GM18507 (cell line): Measurements from ENCODE around the gene IMP4.

Experiments used
- DNase-seq: peaks from one replicate; pipeline ENCODE4 v3.0.0; 2011; ENCODE audit warnings: low read depth; ENCODE audit not compliant: insufficient read length; ENCODE audit errors: extremely low spot score
- FAIRE-seq: peaks from 2 replicates; lab custom pipeline; 2011; peaks lifted over from hg19 to GRCh38; lab: Jason Lieb, UNC

Gene IMP4

GRCh38 chr2:130372833-130373807 is 30.4 kb downstream of the IMP4 start:
- DNase-seq (no peak), FAIRE-seq (no peak)

GRCh38 chr2:130373808-130374365 is 31.2 kb downstream of the IMP4 start:
- DNase-seq (no peak), FAIRE-seq (no peak)

- FAIRE-seq (no peak), DNase-seq (no peak)
Observed at GRCh38 chr2:130374587-130375290, 32.0 kb downstream of the IMP4 start.

- no peak for FAIRE-seq
- no peak for DNase-seq
Observed at GRCh38 chr2:130375291-130376266, 32.9 kb downstream of the IMP4 start.

GRCh38 chr2:130376433-130377293 is 34.0 kb downstream of the IMP4 start:
- no peak for DNase-seq
- FAIRE-seq: peak; percentile 94

GRCh38 chr2:130377491-130377890 is 34.8 kb downstream of the IMP4 start:
- no peak for FAIRE-seq
- no peak for DNase-seq

GRCh38 chr2:130378206-130378897 is 35.7 kb downstream of the IMP4 start:
- FAIRE-seq: no peak
- no peak for DNase-seq

GRCh38 chr2:130378898-130379214 is 36.2 kb downstream of the IMP4 start:
- no peak for DNase-seq
- no peak for FAIRE-seq

GRCh38 chr2:130380096-130380934 is 37.6 kb downstream of the IMP4 start:
- FAIRE-seq (no peak), DNase-seq (no peak)

GRCh38 chr2:130381145-130381544 is 38.4 kb downstream of the IMP4 start:
- no peak for FAIRE-seq

GRCh38 chr2:130381619-130382018 is 38.9 kb downstream of the IMP4 start:
- FAIRE-seq (no peak), DNase-seq (no peak)

More at GRCh38 chr2:130381145-130381544, 38.4 kb downstream of the IMP4 start:
- no peak for DNase-seq

- FAIRE-seq: no peak
- DNase-seq: no peak
Observed at GRCh38 chr2:130382313-130382917, 39.7 kb downstream of the IMP4 start.

- DNase-seq (no peak), FAIRE-seq (peak; percentile 79)
Observed at GRCh38 chr2:130385709-130386108, 43.0 kb downstream of the IMP4 start.

GRCh38 chr2:130387071-130387400 is 44.3 kb downstream of the IMP4 start:
- FAIRE-seq: no peak

GRCh38 chr2:130387804-130388203 is 45.1 kb downstream of the IMP4 start:
- FAIRE-seq: no peak
- no peak for DNase-seq

More at GRCh38 chr2:130387071-130387400, 44.3 kb downstream of the IMP4 start:
- no peak for DNase-seq

GRCh38 chr2:130388221-130388907 is 45.7 kb downstream of the IMP4 start:
- DNase-seq (no peak), FAIRE-seq (no peak)
